Measurements from ENCODE around the gene PLXNA1. TPM values are rescaled to one million over a fixed set of nuclear protein-coding genes. Genes with fewer than 3 reads are reported as not detected.

PLXNA1 gene
- total and polyA plus RNA-seq, 2 of the 8 experiments (the other 6 are each of a cell fraction or from before 2014, with no cell fraction given) = 47.5 to 54.9 TPM

GRCh38 chr3:126969586-126969985 lies 13.3 kb upstream of the PLXNA1 start:
- no peak for TF ChIP-seq SP4 (IDR thresholded peaks at IDR 0.05; ENCODE audit: low read length)
- TF ChIP-seq ZNF274 (IDR thresholded peaks at IDR 0.05; ENCODE audit: borderline replicate concordance, extremely low read depth, low read length) = no peak
- TF ChIP-seq NANOG (IDR thresholded peaks at IDR 0.05; ENCODE audit: insufficient read depth, low read depth, low read length, poor library complexity, severe bottlenecking) = no peak
- no peak for TF ChIP-seq JUN (IDR thresholded peaks at IDR 0.05; ENCODE audit: low read depth, low read length)
- no peak for TF ChIP-seq CTCF (IDR thresholded peaks at IDR 0.05; ENCODE audit: control extremely low read depth in 1 of 3, insufficient read depth in 1 of 3, low read depth in 1 of 3, low read length in 3 of 3)
- no peak for TF ChIP-seq PHF8 (conservative IDR thresholded peaks at IDR 0.05; ENCODE audit: low read depth, low read length)
- TF ChIP-seq TAF1 (IDR thresholded peaks at IDR 0.05; ENCODE audit: low read depth, low read length) = no peak
- peak; percentile 72 for FAIRE-seq
- ChIA-PET POLR2A (ENCODE audit: partially characterized antibody) (interaction anchor here (1.0 kb wide), 1 partner anchor 12 kb away, joined by 4 read pairs; no protein-coding TSS in a partner anchor), CTCF (ENCODE audit: partially characterized antibody) (interaction anchor here (0.9 to 1.6 kb wide), 7 partner anchors 9 to 223 kb away, joined by 3 to 5 read pairs (median 4); no protein-coding TSS in a partner anchor)
- no peak overlapping the region for H4K5ac ChIP-seq (ENCODE audit: insufficient read length, low read depth, low read length)
- no peak overlapping the region for H2AK5ac ChIP-seq (ENCODE audit: low read depth, low read length)
- H3K9ac ChIP-seq (replicated peaks in 1 of 4; ENCODE audit: extremely low read depth in 1 of 4, low read depth in 3 of 4, low read length in 3 of 4) = no peak overlapping the region
- DNase-seq (ENCODE audit: low read depth in 1 of 2, low spot score in 2 of 2) = no peak
- H2BK5ac ChIP-seq (ENCODE audit: low read depth, low read length) = no peak overlapping the region
- H3K23me2 ChIP-seq (ENCODE audit: low read depth, low read length) = no peaks in the 10 kb centered on the region
- no peak overlapping the region for H4K91ac ChIP-seq (replicated peaks; ENCODE audit: insufficient read length, low read length)
- H4K20me1 ChIP-seq (replicated peaks in 1 of 2; ENCODE audit: control insufficient read depth in 1 of 2, insufficient read depth in 2 of 2, low read length in 2 of 2) = peaks cover 0 to 2% of the 10 kb centered on the region in 2 experiments
- H3K9me3 ChIP-seq (ENCODE audit: insufficient read depth in 2 of 2, low read depth in 1 of 2, low read length in 1 of 2) = peaks cover 2 to 4% of the 10 kb centered on the region in 2 experiments; a peak in 1 of 4 replicates
- no peak overlapping the region for H3K18ac ChIP-seq (ENCODE audit: extremely low read depth, low read length)
- H4K8ac ChIP-seq (ENCODE audit: extremely low read depth, insufficient read depth, low read length) = no peak overlapping the region
- H2BK15ac ChIP-seq (ENCODE audit: low read length) = no peak overlapping the region
- H3K14ac ChIP-seq (ENCODE audit: insufficient read length) = no peak overlapping the region
- peaks cover 2 to 12% (median 5%) of the 10 kb centered on the region in 4 experiments; a peak in 4 of 7 replicates for H3K4me1 ChIP-seq (replicated peaks in 1 of 4; ENCODE audit: control insufficient read depth in 3 of 4, insufficient read depth in 4 of 4, low read length in 3 of 4)
- no peaks in the 10 kb centered on the region for H3K79me2 ChIP-seq (ENCODE audit: control insufficient read depth in 1 of 2, insufficient read depth in 2 of 2, low read length in 2 of 2)
- H3K79me1 ChIP-seq (ENCODE audit: low read depth, low read length) = no peaks in the 10 kb centered on the region
- H3K36me3 ChIP-seq (ENCODE audit: control insufficient read depth in 2 of 4, insufficient read depth in 4 of 4, low read length in 3 of 4) = no peaks in the 10 kb centered on the region
- no peak overlapping the region for H2BK20ac ChIP-seq (ENCODE audit: low read length)
- H3K27me3 ChIP-seq (replicated peaks in 1 of 4; ENCODE audit: control insufficient read depth in 3 of 4, extremely low read depth in 1 of 4, insufficient read depth in 3 of 4, low read length in 3 of 4) = no peaks in the 10 kb centered on the region
- no peak overlapping the region for H3K4me2 ChIP-seq (ENCODE audit: insufficient read depth in 1 of 2, low read depth in 2 of 2, low read length in 2 of 2)
- H3K4me3 ChIP-seq (ENCODE audit: extremely low read depth in 1 of 4, insufficient read depth in 2 of 4, low read depth in 3 of 4, low read length in 4 of 4) = no peak overlapping the region
- no peak overlapping the region for H3K4ac ChIP-seq (replicated peaks; ENCODE audit: insufficient read length, low read depth, low read length)
- 70% methylated on average over 7 of the region's 7 CpGs; no CpG with 5 or more reads in 1 of the 2 experiments for WGBS, 2 experiments (ENCODE audit: extremely low coverage in 1 of 2, insufficient coverage in 1 of 2, insufficient read length in 1 of 2, insufficient replicate concordance in 2 of 2, low coverage in 1 of 2, low lambda C conversion rate in 2 of 2, missing lambda C conversion rate in 1 of 2)
- no peak overlapping the region for H3K23ac ChIP-seq (ENCODE audit: insufficient read length)
- no peak overlapping the region for H2AFZ ChIP-seq (ENCODE audit: low read length)
- H2BK12ac ChIP-seq (ENCODE audit: low read depth, low read length) = no peak overlapping the region
- no peak overlapping the region for H3K27ac ChIP-seq (ENCODE audit: low read depth, low read length)
- H3K56ac ChIP-seq (replicated peaks; ENCODE audit: insufficient read length, low read depth, low read length) = no peak overlapping the region
- no peak overlapping the region for H2BK120ac ChIP-seq (replicated peaks; ENCODE audit: low read depth, low read length)

Data from H1 (cell line).